HepG2 (cell line): ENCODE data around the gene DAZAP1. TPM values are rescaled to one million over a fixed set of nuclear protein-coding genes. Genes with fewer than 3 reads are reported as not detected.

Experiments used
- E2F5 ChIP-seq: sonication (generic); formaldehyde crosslinking; conservative IDR thresholded peaks from 2 replicates; pipeline ENCODE4 v1.4.0; 2020; ENCODE audit warnings: missing genetic modification reagents
- EEA1 ChIP-seq: sonication (generic); formaldehyde crosslinking; IDR thresholded peaks from 2 replicates; pipeline ENCODE4 v1.5.1; 2020; ENCODE audit warnings: mild to moderate bottlenecking, missing genetic modification reagents, borderline replicate concordance
- FOXC1 ChIP-seq: sonication (generic); formaldehyde crosslinking; IDR thresholded peaks from 2 replicates; pipeline ENCODE4 v1.8.0; 2022; ENCODE audit warnings: mild to moderate bottlenecking, missing genetic modification reagents, borderline replicate concordance
- FOXP4 ChIP-seq: sonication (generic); formaldehyde crosslinking; IDR thresholded peaks from 2 replicates; pipeline ENCODE4 v1.4.0; 2020; ENCODE audit warnings: missing genetic modification reagents
- GMEB2 ChIP-seq: IDR thresholded peaks from 2 replicates; pipeline ENCODE4 v1.6.1; 2016; ENCODE audit warnings: missing biosample characterization, missing genetic modification reagents, low read depth
- HCFC1 ChIP-seq: fragments of 150-350 bp; IDR thresholded peaks from 2 replicates; pipeline ENCODE4 v1.6.1; 2014; ENCODE audit warnings: low read depth, low read length
- IKZF4 ChIP-seq: sonication (generic); formaldehyde crosslinking; IDR thresholded peaks from 2 replicates; pipeline ENCODE4 v1.5.1; 2020; ENCODE audit warnings: borderline replicate concordance, mild to moderate bottlenecking, low read depth, missing genetic modification reagents; ENCODE audit errors: not compliant biosample characterization
- MXI1 ChIP-seq: IDR thresholded peaks from 3 replicates; pipeline ENCODE4 v1.6.1; 2012; ENCODE audit warnings: low read depth, low read length, inconsistent platforms, borderline replicate concordance
- NFKB2 ChIP-seq: sonication (generic); formaldehyde crosslinking; IDR thresholded peaks from 2 replicates; pipeline ENCODE4 v1.4.0; 2020; ENCODE audit warnings: missing genetic modification reagents, borderline replicate concordance
- NR2C2 ChIP-seq: sonication (generic); formaldehyde crosslinking; IDR thresholded peaks from 2 replicates; pipeline ENCODE4 v1.4.0; 2020; ENCODE audit warnings: missing genetic modification reagents, mild to moderate bottlenecking, moderate library complexity, borderline replicate concordance
- RFXANK ChIP-seq: IDR thresholded peaks from 2 replicates; pipeline ENCODE4 v1.6.1; 2016
- ZNF414 ChIP-seq: sonication (generic); formaldehyde crosslinking; IDR thresholded peaks from 2 replicates; pipeline ENCODE4 v1.5.0; 2020; ENCODE audit warnings: missing genetic modification reagents
- ZNF564 ChIP-seq: sonication (generic); formaldehyde crosslinking; IDR thresholded peaks from 2 replicates; pipeline ENCODE4 v1.8.1; 2023; ENCODE audit warnings: mild to moderate bottlenecking, missing genetic modification reagents
- ZNF672 ChIP-seq: sonication (generic); formaldehyde crosslinking; IDR thresholded peaks from 2 replicates; pipeline ENCODE4 v1.8.1; 2022; ENCODE audit warnings: missing genetic modification reagents
- ZNF713 ChIP-seq: sonication (generic); formaldehyde crosslinking; IDR thresholded peaks from 2 replicates; pipeline ENCODE4 v1.4.0; 2020; ENCODE audit warnings: mild to moderate bottlenecking, missing genetic modification reagents
- polyA plus RNA-seq, 8 experiments: library from polyadenylated mRNA; depleted of rRNA in 3 of 8; stranded (reverse) in 7 of 8; unstranded in 1 of 8; fragments of >200 nt; fragmentation: Illumina TruSeq in 4 of 8; extraction: Trizol in 4 of 8; gene quantifications; 2 replicates each; pipeline versions ENCODE4 v1.2.1 to v1.2.3, GENCODE V29; 2011 to 2016; ENCODE audit warnings: low read depth in 4 of 8, missing spikeins in 1 of 8, mixed read lengths in 1 of 8; ENCODE audit not compliant: insufficient read depth in 1 of 8
- total RNA-seq, 5 experiments: library from RNA; depleted of rRNA; stranded (reverse); fragments of >200 nt; fragmentation: Illumina TruSeq; extraction: Trizol; gene quantifications; 2 replicates each; pipeline ENCODE4 v1.2.3, GENCODE V29; 2016; ENCODE audit warnings: low read depth in 1 of 5
- TF ChIP-seq, protein P1 (sequence below): sonication (generic); formaldehyde crosslinking; IDR thresholded peaks from 2 replicates; pipeline ENCODE4 v1.5.0; 2020; ENCODE audit warnings: missing genetic modification reagents, mild to moderate bottlenecking, borderline replicate concordance

The DAZAP1 gene
- total and polyA plus RNA-seq, 2 of the 13 experiments (the other 11 are each of a cell fraction or from before 2014, with no cell fraction given): 63.3 to 79.2 TPM

DNA sequence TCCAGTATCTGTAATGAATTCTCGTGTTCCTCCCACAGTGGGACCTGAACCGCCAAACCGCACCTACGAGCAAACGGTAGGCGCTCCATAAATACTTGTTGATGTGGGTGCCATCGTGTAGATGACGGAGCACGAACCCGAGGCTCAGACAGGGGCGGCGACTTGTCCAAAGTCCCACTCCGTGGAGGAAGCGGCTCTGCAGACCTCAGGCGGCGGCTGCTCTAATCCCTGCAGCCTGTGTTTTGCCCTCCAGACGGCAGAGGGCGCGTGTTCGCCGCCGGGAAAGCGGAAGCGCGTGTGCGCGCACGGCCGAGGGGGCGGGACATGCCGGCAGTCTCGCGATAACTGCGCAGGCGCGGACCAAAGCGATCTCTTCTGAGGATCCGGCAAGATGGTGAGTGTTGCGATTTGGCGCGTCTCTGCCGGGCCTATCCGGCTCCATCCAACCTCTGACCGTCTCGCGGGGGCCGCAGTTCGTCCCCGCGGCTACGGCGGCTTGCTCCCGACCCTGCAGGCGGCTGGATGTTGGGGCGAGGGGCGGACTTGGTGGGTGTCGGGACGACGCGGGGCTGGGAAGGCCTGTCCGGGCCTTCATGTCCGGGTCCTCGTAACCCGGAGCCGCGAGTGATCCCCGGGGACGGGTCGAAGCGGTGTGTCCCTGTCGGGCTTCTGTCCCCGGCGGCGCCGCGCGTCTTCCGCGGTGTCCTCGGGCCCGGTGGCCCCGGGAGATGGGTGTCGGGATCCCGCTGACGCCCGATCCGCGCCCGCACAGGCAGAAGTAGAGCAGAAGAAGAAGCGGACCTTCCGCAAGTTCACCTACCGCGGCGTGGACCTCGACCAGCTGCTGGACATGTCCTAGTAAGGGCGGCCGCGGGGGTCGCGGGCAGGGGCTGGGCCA, 30.9 kb downstream of the DAZAP1 start, which contains the start of gene RPS15 (continued):
- TF ChIP-seq MXI1 (peak; percentile 97; the same call in 2 of the 3 replicates), IKZF4 (CRISPR knock-in tag) (peak; percentile 93), NFKB2 (CRISPR knock-in tag) (peak; percentile 98; the same call in 1 of the 2 replicates), EEA1 (CRISPR knock-in tag) (peak; percentile 65; the same call in 1 of the 2 replicates), FOXC1 (peak; percentile 87; the same call in 1 of the 2 replicates), GMEB2 (CRISPR knock-in tag) (peak; percentile 92), ZNF713 (CRISPR knock-in tag) (0 out of 2 replicates have a peak, but pooled peaks have one; percentile 84), FOXP4 (CRISPR knock-in tag) (peak; percentile 77), ZNF564 (CRISPR knock-in tag) (peak; percentile 80; the same call in 1 of the 2 replicates), NR2C2 (peak; percentile 79), ZNF414 (peak; percentile 86; the same call in 1 of the 2 replicates), E2F5 (CRISPR knock-in tag) (0 out of 2 replicates have a peak, but pooled peaks have one; percentile 44), HCFC1 (peak; percentile 66), ZNF672 (CRISPR knock-in tag) (peak; percentile 92; the same call in 1 of the 2 replicates), RFXANK (CRISPR knock-in tag) (peak; percentile 32; the same call in 1 of the 2 replicates)
- TF ChIP-seq, protein P1, sequence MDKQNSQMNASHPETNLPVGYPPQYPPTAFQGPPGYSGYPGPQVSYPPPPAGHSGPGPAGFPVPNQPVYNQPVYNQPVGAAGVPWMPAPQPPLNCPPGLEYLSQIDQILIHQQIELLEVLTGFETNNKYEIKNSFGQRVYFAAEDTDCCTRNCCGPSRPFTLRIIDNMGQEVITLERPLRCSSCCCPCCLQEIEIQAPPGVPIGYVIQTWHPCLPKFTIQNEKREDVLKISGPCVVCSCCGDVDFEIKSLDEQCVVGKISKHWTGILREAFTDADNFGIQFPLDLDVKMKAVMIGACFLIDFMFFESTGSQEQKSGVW (CRISPR knock-in tag): no peak
